Common myeloid progenitor, CD34-positive (primary cell): ENCODE data around the gene STPG3.

Experiments
- CTCF ChIA-PET: fragments of 350-600 bp; sonication (Branson Sonifier 250); formaldehyde crosslinking; loops from one replicate; lab custom pipeline; 2021; ENCODE audit warnings: antibody characterized with exemption; lab: Charles Lee
- POLR2A ChIA-PET: fragments of 350-600 bp; sonication (Branson Sonifier 250); formaldehyde crosslinking; loops from one replicate; lab custom pipeline; 2021; ENCODE audit warnings: antibody characterized with exemption; lab: Charles Lee
- DNase-seq, 3 donors: peaks; one replicate each; pipeline versions ENCODE4 v3.0.0 to v3.0.0-alpha.2; 2013
- H3K27ac ChIP-seq, 2 experiments: 1 replicate in 1 of 2; 2 replicates in 1 of 2; pipeline ENCODE4 v1.7.0; 2013; ENCODE audit warnings: inconsistent platforms in 2 of 2, low read length in 2 of 2, mild to moderate bottlenecking in 2 of 2, low read depth in 1 of 2, moderate library complexity in 1 of 2; ENCODE audit not compliant: severe bottlenecking in 2 of 2, insufficient read depth in 1 of 2, poor library complexity in 1 of 2
- H3K27me3 ChIP-seq, 5 experiments: replicated peaks in 2 of 5; 1 replicate in 3 of 5; 2 replicates in 2 of 5; pipeline versions ENCODE4 v1.6.1 to v1.7.0; 2013; ENCODE audit warnings: low read length in 4 of 5, mild to moderate bottlenecking in 2 of 5, moderate library complexity in 2 of 5, inconsistent platforms in 1 of 5; ENCODE audit not compliant: insufficient read depth in 5 of 5, control insufficient read depth in 4 of 5
- H3K36me3 ChIP-seq, 4 experiments: 1 replicate in 2 of 4; 2 replicates in 2 of 4; pipeline versions ENCODE4 v1.6.1 to v1.7.0; 2013; ENCODE audit warnings: low read length in 3 of 4, control low read depth in 1 of 4, mild to moderate bottlenecking in 1 of 4; ENCODE audit not compliant: control insufficient read depth in 4 of 4, insufficient read depth in 4 of 4
- H3K4me1 ChIP-seq, 4 experiments: 1 replicate in 3 of 4; 2 replicates in 1 of 4; pipeline versions ENCODE4 v1.6.1 to v1.7.1; 2013; ENCODE audit warnings: low read length in 3 of 4, mild to moderate bottlenecking in 3 of 4, control low read depth in 1 of 4, inconsistent platforms in 1 of 4, moderate library complexity in 1 of 4; ENCODE audit not compliant: control insufficient read depth in 4 of 4, insufficient read depth in 4 of 4; ENCODE audit errors: control extremely low read depth in 1 of 4
- H3K4me3 ChIP-seq, 7 experiments: 1 replicate in 4 of 7; 2 replicates in 3 of 7; pipeline versions ENCODE4 v1.5.1 to v1.7.0; 2013; ENCODE audit warnings: mild to moderate bottlenecking in 7 of 7, low read length in 6 of 7, moderate library complexity in 6 of 7, inconsistent platforms in 2 of 7, low read depth in 2 of 7, control low read depth in 1 of 7; ENCODE audit not compliant: insufficient read depth in 4 of 7, control insufficient read depth in 1 of 7; ENCODE audit errors: extremely low read depth in 1 of 7
- H3K9me3 ChIP-seq, 5 experiments: 1 replicate in 4 of 5; 2 replicates in 1 of 5; pipeline versions ENCODE4 v1.6.1 to v1.7.1; 2013; ENCODE audit warnings: low read length in 4 of 5, mild to moderate bottlenecking in 2 of 5, inconsistent platforms in 1 of 5, low read depth in 1 of 5, moderate library complexity in 1 of 5; ENCODE audit not compliant: control insufficient read depth in 4 of 5, insufficient read depth in 2 of 5; ENCODE audit errors: control extremely low read depth in 1 of 5
- WGBS: methylation state at CpG from one replicate; pipeline ENCODE4 v1.1.5; 2013; ENCODE audit not compliant: insufficient coverage; 5-methylcytosine and 5-hydroxymethylcytosine counted together

Gene STPG3

GRCh38 chr9:137276473-137277328 lies 25.6 kb downstream of the STPG3 start:
- H3K27ac ChIP-seq, result peak overlapping the region; percentile 25 to 83
- H3K4me1 ChIP-seq, result peaks cover 0 to 75% (median 70%) of the 10 kb centered on the region in 4 experiments
- no peaks in the 10 kb centered on the region for H3K9me3 ChIP-seq
- ChIA-PET CTCF (interaction anchor here (1.4 to 2.8 kb wide), 4 partner anchors 9 to 15 kb away, joined by 3 to 12 read pairs (median 7); no protein-coding TSS in a partner anchor), POLR2A (interaction anchor here (0.5 to 1.4 kb wide), 2 partner anchors 9 to 18 kb away, joined by 3 read pairs; no protein-coding TSS in a partner anchor)
- WGBS, result 52% methylated on average over 19 of the region's 30 CpGs
- H3K36me3 ChIP-seq, result peaks cover 4 to 40% (median 21%) of the 10 kb centered on the region in 4 experiments
- peak overlapping the region; percentile 42 to 86 (median 72) for H3K4me3 ChIP-seq
- DNase-seq, result peak in 2 of 3 donors; percentile 50 to 51
- no peaks in the 10 kb centered on the region for H3K27me3 ChIP-seq

- peak in 2 of 3 donors; percentile 56 to 74 for DNase-seq
- H3K9me3 ChIP-seq, result no peaks in the 10 kb centered on the region
- H3K4me3 ChIP-seq, result peak within 1 kb of the TSS; percentile 42 to 86 (median 72)
- H3K27ac ChIP-seq, result peak within 1 kb of the TSS; percentile 25 to 83
- WGBS, result 0% methylated on average over 20 of the region's 25 CpGs
- H3K27me3 ChIP-seq, result no peaks in the 10 kb centered on the region
- H3K4me1 ChIP-seq, result peaks cover 0 to 78% (median 66%) of the 10 kb centered on the region in 4 experiments
- ChIA-PET CTCF (interaction anchor here (1.4 to 2.8 kb wide), 4 partner anchors 9 to 16 kb away, joined by 3 to 12 read pairs (median 7); no protein-coding TSS in a partner anchor), POLR2A (interaction anchor here (1.4 kb wide), 1 partner anchor 17 kb away, joined by 3 read pairs; no protein-coding TSS in a partner anchor)
- H3K36me3 ChIP-seq, result peaks cover 4 to 37% (median 19%) of the 10 kb centered on the region in 4 experiments
Measured at GRCh38 chr9:137277329-137278041, 26.4 kb downstream of the STPG3 start, which contains the start of gene TOR4A. TOR4A (plus strand) TSS chr9:137277726; CDS start chr9:137278690, 964 bp downstream.

- peak in 2 of 3 donors; percentile 43 to 67 for DNase-seq
- ChIA-PET CTCF (interaction anchor here (1.4 to 2.8 kb wide), 4 partner anchors 9 to 17 kb away, joined by 3 to 12 read pairs (median 7); no protein-coding TSS in a partner anchor), POLR2A (interaction anchor here (1.4 kb wide), 1 partner anchor 16 kb away, joined by 3 read pairs; no protein-coding TSS in a partner anchor)
- H3K4me3 ChIP-seq, result peak overlapping the region; percentile 42 to 86 (median 72)
- 11% methylated on average over 35 of the region's 54 CpGs for WGBS
- H3K4me1 ChIP-seq, result peaks cover 0 to 85% (median 68%) of the 10 kb centered on the region in 4 experiments
- no peaks in the 10 kb centered on the region for H3K27me3 ChIP-seq
- no peaks in the 10 kb centered on the region for H3K9me3 ChIP-seq
- peaks cover 3 to 35% (median 18%) of the 10 kb centered on the region in 4 experiments for H3K36me3 ChIP-seq
- H3K27ac ChIP-seq, result peak overlapping the region; percentile 25 to 83
Measured at GRCh38 chr9:137278061-137278701, 27.1 kb downstream of the STPG3 start.

- Histone ChIP-seq H3K4me3 (peak overlapping the region in 5 of 7 experiments; percentile 10 to 86 (median 77)), H3K4me1 (peaks cover 0 to 84% (median 69%) of the 10 kb centered on the region in 4 experiments), H3K27ac (peak overlapping the region in 1 of 2 experiments; percentile 83), H3K36me3 (peaks cover 3 to 40% (median 19%) of the 10 kb centered on the region in 4 experiments), H3K9me3 (no peaks in the 10 kb centered on the region), H3K27me3 (no peaks in the 10 kb centered on the region)
- WGBS, result 91% methylated on average over 123 of the region's 139 CpGs
- DNase-seq, result no peak
- POLR2A ChIA-PET, result no interaction called here
- CTCF ChIA-PET, result interaction anchor here (1.1 to 1.2 kb wide), 2 partner anchors 8 to 42 kb away, joined by 3 read pairs; no protein-coding TSS in a partner anchor
Measured at GRCh38 chr9:137278721-137279711, 27.9 kb downstream of the STPG3 start.

- no peaks in the 10 kb centered on the region for H3K9me3 ChIP-seq
- peaks cover 0 to 76% (median 65%) of the 10 kb centered on the region in 4 experiments for H3K4me1 ChIP-seq
- H3K27me3 ChIP-seq, result no peaks in the 10 kb centered on the region
- ChIA-PET CTCF (interaction anchor here (1.1 to 1.2 kb wide), 2 partner anchors 9 to 43 kb away, joined by 3 read pairs; no protein-coding TSS in a partner anchor), POLR2A (no interaction called here)
- peaks cover 3 to 40% (median 18%) of the 10 kb centered on the region in 4 experiments for H3K36me3 ChIP-seq
- no peak overlapping the region for H3K27ac ChIP-seq
- WGBS, result 95% methylated on average over 34 of the region's 41 CpGs
- no peak for DNase-seq
- H3K4me3 ChIP-seq, result peak overlapping the region in 1 of 7 experiments; percentile 17
Measured at GRCh38 chr9:137279741-137280473, 28.8 kb downstream of the STPG3 start.
